Upper lobe of left lung (tissue), 4 donors: ENCODE results near the gene DDAH1.

Experiments used
- EP300 ChIP-seq, 4 donors: sonication (generic); formaldehyde crosslinking; IDR thresholded peaks; one replicate each; pipeline ENCODE4 v1.5.1; 2017; ENCODE audit warnings: antibody characterized with exemption in 4 of 4, control low read depth in 2 of 4
- POLR2A ChIP-seq, 4 donors: fragments of 450-650 bp; IDR thresholded peaks; one replicate each; pipeline ENCODE4 v1.5.1; 2016 to 2017; ENCODE audit warnings: antibody characterized with exemption in 4 of 4, mild to moderate bottlenecking in 2 of 4
- POLR2AphosphoS5 ChIP-seq, 2 donors: sonication (generic); formaldehyde crosslinking; IDR thresholded peaks; one replicate each; pipeline ENCODE4 v1.5.1; 2017; ENCODE audit warnings: antibody characterized with exemption in 2 of 2
- TF ChIP-seq, protein P1 (sequence below), 6 experiments: fragments of 450-650 bp in 4 of 6; fragments of 200-600 bp in 2 of 6; sonication (generic) in 2 of 6; IDR thresholded peaks; one replicate each; pipeline ENCODE4 v1.5.1; 2016 to 2019; ENCODE audit warnings: antibody characterized with exemption in 6 of 6

DNA sequence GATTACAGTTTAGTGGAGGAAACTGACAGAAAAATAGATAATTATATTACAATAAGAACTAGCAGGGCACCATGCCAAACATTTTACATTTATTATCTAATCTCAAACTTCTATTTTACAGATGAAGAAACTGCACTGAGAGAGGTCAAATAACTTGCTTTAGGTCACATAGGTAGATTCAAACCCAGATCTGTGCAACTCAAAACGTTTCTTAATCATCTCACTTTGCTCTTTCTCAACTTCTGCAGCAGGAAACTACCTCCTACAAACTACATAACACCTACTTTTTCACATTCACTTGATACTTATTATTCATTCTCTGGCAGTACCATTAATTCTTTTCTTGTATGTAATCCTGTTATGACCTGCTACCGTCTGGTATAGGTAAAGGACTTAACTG lies 138.6 kb downstream of the DDAH1 start:
- TF ChIP-seq POLR2A (IDR thresholded peaks at IDR 0.05) (no peak), POLR2AphosphoS5 (IDR thresholded peaks at IDR 0.05) (no peak), EP300 (IDR thresholded peaks at IDR 0.05) (no peak)
- TF ChIP-seq, protein P1, sequence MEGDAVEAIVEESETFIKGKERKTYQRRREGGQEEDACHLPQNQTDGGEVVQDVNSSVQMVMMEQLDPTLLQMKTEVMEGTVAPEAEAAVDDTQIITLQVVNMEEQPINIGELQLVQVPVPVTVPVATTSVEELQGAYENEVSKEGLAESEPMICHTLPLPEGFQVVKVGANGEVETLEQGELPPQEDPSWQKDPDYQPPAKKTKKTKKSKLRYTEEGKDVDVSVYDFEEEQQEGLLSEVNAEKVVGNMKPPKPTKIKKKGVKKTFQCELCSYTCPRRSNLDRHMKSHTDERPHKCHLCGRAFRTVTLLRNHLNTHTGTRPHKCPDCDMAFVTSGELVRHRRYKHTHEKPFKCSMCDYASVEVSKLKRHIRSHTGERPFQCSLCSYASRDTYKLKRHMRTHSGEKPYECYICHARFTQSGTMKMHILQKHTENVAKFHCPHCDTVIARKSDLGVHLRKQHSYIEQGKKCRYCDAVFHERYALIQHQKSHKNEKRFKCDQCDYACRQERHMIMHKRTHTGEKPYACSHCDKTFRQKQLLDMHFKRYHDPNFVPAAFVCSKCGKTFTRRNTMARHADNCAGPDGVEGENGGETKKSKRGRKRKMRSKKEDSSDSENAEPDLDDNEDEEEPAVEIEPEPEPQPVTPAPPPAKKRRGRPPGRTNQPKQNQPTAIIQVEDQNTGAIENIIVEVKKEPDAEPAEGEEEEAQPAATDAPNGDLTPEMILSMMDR (IDR thresholded peaks at IDR 0.05) = no peak
